GM12873 (cell line): ENCODE measurements around the gene THTPA.

Source experiments
- TF ChIP-seq, protein P1 (sequence below): IDR thresholded peaks from 2 replicates; pipeline ENCODE4 v1.5.1; 2012; ENCODE audit warnings: low read depth, mild to moderate bottlenecking, moderate library complexity, low read length, control low read depth; ENCODE audit not compliant: insufficient read depth; ENCODE audit errors: missing control alignments

THTPA gene, protein sequence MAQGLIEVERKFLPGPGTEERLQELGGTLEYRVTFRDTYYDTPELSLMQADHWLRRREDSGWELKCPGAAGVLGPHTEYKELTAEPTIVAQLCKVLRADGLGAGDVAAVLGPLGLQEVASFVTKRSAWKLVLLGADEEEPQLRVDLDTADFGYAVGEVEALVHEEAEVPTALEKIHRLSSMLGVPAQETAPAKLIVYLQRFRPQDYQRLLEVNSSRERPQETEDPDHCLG

DNA sequence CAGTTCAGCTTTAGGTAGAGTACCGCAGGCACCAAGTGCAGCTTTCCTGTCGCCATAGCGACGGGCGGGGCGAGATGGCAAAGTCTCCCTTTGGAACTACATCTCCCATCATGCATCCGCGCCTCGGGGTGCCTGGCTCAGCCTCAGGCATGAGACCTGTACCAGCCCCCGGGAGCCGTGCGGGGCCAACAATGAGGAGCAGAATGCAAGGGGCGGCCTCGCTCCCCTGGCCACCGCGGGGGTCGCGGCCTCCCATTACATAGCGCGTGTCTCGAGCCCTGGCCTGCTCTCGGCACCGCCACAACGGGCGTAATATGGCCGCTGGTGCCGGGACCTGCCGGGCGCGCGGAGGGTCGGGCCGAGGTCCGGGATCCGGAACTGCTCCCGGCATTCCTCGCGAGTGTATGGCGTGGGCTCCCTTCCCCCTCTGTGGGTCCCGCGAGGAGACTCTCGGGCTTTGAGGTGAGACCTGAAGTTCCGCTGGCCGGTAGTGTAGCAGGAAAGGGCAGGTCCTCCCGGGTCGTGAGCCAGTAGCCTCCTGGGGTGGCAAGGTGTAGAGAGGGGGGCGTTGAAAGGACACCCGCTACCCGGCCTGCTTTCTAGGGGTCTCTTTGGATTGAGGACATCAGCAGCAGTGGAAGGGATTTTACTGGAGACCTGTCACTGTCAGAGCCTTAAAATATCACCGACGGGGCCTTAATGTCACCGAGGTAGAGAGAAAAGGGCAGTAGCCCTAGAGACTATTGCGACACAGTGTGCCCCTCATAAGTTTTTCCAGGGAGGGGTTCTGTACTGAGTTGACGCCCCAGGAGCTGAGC, at the start of gene THTPA:
TSS of gene THTPA (plus strand) at position 390 of the 818 bp plus-strand sequence. CDS start 487 bp downstream, outside the sequence.
- TF ChIP-seq, protein P1, sequence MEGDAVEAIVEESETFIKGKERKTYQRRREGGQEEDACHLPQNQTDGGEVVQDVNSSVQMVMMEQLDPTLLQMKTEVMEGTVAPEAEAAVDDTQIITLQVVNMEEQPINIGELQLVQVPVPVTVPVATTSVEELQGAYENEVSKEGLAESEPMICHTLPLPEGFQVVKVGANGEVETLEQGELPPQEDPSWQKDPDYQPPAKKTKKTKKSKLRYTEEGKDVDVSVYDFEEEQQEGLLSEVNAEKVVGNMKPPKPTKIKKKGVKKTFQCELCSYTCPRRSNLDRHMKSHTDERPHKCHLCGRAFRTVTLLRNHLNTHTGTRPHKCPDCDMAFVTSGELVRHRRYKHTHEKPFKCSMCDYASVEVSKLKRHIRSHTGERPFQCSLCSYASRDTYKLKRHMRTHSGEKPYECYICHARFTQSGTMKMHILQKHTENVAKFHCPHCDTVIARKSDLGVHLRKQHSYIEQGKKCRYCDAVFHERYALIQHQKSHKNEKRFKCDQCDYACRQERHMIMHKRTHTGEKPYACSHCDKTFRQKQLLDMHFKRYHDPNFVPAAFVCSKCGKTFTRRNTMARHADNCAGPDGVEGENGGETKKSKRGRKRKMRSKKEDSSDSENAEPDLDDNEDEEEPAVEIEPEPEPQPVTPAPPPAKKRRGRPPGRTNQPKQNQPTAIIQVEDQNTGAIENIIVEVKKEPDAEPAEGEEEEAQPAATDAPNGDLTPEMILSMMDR, result no peak

DNA sequence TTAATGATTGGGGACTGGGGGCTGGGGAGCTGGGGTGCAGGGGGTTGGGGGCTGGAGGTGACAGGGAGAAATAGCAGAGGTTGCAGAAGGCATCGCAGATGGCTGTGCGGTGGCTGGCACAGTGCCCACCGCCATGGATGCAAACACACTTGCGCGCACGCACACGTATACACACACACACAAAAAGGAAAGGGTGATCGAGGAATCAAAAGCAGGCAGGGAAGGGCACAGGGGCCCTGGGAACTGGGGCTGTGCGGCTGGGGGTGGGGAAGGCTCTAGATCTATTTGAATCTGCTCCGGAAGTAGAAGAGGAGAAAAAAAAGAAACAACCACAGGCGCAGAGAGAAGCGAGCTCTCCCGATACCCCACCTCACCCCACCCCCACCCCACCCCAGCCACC, 43.9 kb upstream of the THTPA start:
- TF ChIP-seq, protein P1, result no peak

DNA sequence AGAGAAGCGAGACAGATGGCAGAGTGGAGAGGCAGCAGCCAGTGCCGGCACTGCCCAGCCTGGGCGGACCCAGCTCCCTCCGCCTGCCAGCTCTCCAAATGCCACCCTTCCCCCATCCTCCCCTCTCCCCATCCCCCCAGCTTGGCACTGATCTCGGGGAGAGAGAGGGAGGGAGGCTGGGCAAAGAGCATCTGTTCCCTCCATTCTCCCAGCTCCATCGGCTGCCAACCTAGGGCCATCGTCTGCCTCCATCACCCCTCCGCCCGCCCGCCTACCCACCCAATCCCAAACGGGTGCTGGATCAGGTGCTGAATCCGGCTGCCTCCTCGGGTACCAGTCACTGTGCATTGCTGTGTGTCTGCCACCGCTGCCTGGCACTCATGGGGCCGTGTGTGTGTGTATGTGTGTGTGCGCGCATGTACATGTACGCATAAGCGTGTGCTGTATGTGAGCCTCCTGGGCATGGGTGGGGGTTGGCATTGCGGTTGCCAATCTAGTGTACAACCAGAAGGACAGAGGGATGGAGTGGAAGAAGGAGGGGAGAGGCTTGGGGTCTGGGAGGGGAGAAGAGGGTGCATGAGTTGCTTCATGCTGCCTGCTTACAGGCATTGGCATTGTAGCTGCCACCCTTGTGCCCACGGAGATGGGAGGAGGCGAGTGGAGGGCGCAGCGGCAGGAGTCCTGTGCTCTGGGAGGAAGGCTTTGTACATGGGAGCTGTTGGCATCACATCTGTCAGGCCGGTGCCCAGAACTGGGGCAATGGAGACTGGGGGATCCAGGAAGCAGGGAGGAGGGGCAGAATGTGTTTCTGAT, 42.9 kb upstream of the THTPA start:
- TF ChIP-seq, protein P1, result no peak

DNA sequence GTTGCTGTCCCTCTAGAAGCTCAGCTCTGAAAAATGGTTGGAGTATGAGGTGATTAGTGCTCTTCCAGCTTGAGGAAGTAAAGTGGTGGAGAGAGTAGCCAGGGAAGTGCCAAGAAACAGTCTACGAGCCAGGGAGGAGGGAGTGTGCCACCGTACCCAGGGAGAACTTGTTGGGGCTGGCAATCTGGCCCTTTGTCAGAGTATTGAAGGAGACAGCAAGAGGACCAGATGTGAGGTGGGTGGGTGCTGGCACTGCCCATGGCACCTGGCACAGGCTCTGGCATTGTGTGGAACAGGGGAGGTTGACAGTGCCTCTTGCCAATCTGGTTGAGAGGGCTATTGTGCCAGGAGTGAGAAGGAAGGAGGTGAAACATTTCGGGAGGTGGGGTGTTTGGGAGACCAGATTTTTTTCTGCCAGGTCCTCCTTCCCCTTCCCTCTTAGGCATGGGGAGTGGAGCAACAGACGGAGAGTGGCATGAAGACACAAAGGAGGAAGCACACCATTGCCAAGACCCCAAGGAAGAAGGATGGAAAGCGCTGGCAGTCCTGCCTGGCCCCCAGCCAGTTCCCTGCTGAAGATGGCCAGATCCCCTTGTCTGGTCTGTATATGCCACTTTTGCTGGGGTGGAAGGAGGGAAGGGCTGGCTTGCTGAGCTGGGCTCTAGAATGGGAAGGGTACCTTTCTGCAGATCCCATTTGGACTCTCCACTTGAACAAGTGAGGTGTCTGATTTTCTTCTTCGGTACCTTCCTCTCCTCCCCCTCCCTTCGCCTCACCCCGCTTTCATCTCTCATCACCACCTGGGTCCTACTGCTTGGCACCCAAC, 42.0 kb upstream of the THTPA start:
- TF ChIP-seq, protein P1, result no peak

DNA sequence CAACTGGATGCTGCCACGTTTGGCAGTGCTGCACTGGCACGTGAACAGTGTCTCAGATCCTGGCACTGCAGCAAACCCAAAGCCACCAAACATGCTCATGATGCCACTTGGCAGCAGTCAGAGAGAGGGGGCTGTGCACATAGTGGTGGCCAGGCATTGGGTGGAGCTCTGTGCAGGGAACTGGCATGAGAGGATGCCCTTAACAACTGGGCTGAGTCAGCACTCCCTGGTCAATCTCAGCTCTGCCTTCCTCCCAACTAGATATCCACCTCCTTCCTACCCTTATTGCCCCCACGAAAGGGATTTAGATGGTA, 41.5 kb upstream of the THTPA start:
- TF ChIP-seq, protein P1, result no peak

DNA sequence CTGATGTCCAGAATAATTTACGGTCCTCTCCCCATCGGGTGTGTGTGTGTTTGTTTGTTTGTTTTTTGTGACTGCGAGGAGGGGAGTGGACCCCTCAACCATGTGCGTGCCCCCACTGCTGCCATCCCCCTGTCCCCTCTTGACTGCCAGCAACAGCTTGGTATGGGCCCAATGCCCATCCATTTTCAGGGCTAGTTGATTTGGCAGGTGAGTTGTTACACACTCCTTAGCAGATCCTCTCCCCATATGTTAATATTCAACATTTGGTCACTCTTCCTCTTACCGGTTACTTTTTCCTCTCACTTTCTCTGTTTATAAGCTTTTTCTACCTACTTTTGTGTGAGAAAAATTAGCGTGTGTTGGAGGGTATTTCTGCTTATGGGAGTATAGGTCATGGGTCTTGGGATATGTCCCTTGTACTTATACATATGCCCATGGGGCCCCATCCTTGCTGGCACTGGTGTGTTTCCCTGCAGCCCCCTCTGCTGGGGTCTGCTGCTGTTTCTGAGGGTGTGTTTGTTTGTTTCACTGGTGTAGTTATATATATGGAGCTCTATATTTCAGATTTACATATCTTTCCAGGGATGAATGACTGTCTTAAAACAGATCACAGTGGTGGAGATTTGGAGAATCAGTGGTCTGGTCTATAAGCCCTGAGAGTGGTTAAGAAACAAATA, 38.3 kb upstream of the THTPA start:
- TF ChIP-seq, protein P1, result no peak
